HG02642 (cell line): ENCODE data around the gene TMEM208.

Source experiments
- ATAC-seq: cut with Tn5 transposase; IDR thresholded peaks from one replicate; pipeline ENCODE4 v1.9.1; 2021; ENCODE audit warnings: mild to moderate bottlenecking; ENCODE audit not compliant: unreplicated experiment, poor library complexity

TMEM208 gene

DNA sequence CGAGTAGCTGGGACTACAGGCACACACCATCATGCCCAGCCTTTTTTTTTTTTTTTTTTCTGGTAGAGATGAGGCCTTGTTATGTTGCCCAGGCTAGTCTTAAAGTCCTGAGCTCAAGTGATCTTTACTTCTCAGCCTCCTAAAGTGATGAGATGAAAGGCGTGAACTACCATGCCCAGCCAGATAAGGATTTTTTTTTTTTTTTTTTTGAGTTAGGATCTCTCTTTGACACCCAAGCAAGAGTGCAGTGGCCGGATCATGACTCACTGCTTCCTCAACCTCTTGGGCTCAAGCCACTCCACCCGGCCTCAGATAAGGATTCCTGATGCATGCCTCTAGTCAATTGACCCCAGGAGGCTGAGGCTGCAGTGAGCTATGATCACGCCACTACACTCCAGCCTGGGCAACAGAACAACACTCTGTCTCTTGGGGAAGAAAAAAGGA lies 41.2 kb downstream of the TMEM208 start:
- ATAC-seq, result no peak

DNA sequence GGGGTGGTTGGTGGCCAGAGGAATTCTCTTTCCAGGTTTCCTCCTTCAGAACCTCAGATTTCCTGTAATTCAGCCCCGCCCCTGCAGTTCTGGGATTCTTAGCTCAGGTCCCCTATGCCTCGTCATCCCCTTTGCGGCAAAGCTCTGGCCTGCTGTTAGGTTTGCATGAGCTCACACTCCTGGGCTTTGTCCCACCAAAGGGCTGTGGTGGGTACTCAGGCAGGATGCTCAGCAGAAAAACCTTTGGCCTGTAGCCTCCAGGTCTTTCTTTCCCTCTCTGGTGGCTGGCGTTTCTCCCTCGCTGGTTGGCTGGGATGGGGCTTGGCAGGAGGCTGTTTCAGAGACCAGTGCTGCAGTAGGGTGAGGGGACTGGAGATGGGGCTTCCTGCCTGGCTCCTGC lies 42.8 kb downstream of the TMEM208 start:
- ATAC-seq, result no peak

DNA sequence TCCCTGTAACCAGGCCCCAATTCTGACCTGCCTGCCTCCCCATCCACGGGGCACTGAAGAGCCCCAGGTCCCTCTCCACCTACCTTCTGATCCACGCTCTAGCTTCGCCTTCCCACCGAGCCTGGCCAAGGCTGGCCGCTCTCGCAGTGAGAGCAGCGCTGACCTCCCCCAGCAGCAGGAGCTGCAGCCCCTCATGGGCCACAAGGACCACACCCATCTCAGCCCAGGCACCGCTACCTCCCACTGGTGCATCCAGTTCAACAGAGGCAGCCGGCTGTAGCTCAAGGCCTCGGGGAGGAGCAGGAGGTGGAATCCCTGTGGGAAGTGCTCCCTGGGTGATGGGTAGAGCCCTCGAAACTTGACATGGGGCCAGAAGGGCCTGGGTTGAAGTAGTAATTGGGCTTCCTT lies 44.0 kb downstream of the TMEM208 start:
- no peak for ATAC-seq

DNA sequence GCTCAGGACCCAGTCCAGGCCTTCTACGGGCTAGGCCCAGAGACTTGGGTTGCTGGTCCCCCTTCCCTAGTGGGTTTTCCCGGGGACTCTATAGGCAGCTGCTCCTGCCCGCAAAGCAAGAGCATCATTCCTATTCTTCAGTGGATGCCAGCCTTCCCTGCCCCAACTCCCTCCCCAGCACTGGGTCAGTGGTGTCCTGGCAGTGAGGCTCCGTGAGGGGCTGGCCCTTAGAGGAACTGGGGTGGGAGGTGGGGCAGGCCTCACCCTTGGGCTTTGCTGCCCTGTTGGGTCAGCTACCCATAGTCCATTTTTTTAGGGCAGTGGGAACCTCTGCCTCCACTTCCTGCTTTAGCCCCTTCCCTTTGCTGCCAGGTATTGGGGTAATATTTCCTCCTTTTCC lies 44.5 kb downstream of the TMEM208 start:
- no peak for ATAC-seq

DNA sequence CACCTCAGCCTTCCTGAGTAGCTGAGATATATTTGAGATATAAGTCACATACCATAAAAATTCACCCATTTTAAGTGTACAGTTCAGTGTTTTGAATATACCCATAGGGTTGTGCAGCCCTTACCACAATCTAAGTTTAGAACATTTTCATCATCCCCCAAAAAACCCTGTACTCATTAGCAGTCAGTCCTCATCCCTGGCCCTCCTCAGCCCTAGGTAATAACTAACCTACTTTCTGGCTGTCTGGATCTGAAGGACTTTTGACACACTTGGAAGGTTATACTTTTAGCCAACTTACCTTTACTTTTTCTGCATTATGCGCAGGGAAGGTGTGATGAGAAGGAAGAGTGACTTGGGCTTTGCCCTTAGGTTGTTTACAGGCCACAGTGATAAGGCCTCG lies 48.4 kb downstream of the TMEM208 start:
- no peak for ATAC-seq

DNA sequence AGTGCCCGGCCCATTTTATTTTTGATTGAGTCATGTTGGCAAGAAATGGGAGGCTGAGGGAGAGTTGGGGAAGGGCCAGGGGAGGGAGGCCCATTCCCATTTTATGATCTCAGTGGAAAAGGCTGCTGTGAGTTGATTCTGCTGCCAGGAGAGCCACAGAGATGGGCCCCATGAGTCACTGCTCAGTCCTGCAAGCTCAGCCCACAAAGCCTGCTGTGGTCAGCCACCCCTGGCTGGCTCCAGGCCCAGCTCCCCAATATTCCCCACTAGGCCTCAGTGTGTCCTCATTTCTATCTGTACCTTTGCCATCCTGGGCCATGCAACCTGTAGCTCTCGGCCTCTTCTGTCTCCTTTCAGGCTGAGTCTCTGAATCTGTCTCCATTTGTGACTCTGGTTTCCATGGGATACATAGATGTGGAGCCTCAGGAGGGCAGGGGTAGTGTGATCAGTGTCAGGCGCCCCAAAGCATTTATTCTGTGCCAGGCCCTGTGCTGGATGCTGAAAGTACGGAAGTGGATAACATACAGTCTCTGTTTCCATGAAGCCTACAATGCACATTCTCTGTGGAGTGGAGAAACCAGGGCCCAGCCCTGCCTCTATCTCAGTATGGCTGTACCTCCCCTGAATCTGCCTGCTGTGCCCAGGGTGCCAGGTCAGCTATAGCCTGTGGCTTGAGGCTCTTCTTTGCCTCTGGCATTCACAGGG lies 50.5 kb downstream of the TMEM208 start:
- ATAC-seq, result no peak

DNA sequence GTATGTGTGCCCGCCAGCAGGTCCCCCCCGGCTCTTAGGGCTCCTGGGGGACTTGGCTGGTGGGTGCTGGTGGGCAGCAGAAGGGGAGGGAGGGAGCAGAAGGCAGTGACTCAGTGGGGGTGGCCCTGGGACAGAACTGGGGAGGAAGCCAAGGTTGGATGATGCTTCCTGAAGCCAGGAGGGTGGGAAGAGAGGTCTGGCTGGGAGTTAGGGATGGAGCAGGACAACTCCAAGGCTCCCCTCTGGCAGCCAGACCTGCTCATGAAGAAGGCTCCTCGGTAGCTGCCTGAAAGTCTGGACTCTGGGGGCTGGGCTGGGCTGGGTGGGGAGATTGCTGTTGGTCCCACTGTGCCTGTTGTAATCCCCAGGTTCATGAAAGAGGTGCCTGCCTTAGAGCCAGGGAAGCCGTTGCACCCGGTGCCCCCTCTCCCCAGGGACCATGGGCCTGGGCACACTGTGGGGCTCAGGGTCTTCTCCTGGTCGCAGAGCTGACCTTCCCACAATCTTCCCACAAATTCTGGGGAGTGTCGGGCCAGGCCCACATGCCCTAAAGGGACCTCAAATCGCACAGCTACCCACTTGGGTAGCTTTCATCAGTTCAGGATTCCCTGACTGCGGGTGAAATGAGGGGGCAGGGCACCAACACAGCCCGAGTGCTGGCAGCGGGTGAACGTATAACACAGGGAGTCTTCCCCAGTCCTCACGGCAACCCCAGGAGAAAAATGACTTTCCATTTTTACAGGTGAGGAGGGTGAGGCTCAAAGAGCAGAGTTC lies 51.3 kb downstream of the TMEM208 start:
- no peak for ATAC-seq
